ENCODE results near the gene IQSEC3.
"Not testable (repeated sequence)": the region's sequence is repeated elsewhere in the genome, so short reads cannot be mapped to it uniquely, and the experiment has no call there.

DNA sequence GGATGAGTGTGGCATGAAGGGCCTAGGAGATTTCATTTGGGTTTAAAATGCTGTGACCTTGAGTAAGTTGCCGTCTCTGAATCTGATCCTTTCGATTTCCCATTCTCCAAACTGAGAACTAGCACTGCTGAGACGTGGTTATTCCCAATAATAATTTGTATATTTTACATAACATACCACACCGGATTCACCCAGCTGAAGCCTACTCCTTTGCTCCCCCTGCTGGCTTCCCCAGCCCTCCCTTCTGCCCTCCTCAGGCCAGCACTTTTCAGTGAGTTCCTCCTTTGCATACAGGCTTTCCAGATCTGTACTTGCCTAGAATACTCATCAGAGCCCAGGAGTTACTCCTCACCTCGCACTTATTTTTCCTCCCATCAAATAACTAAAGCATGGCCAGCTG is 38.7 kb upstream of the IQSEC3 start:
- TF ChIP-seq, protein P1, sequence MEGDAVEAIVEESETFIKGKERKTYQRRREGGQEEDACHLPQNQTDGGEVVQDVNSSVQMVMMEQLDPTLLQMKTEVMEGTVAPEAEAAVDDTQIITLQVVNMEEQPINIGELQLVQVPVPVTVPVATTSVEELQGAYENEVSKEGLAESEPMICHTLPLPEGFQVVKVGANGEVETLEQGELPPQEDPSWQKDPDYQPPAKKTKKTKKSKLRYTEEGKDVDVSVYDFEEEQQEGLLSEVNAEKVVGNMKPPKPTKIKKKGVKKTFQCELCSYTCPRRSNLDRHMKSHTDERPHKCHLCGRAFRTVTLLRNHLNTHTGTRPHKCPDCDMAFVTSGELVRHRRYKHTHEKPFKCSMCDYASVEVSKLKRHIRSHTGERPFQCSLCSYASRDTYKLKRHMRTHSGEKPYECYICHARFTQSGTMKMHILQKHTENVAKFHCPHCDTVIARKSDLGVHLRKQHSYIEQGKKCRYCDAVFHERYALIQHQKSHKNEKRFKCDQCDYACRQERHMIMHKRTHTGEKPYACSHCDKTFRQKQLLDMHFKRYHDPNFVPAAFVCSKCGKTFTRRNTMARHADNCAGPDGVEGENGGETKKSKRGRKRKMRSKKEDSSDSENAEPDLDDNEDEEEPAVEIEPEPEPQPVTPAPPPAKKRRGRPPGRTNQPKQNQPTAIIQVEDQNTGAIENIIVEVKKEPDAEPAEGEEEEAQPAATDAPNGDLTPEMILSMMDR (IDR thresholded peaks at IDR 0.05) = not testable (repeated sequence)
- TF ChIP-seq POLR2AphosphoS5 (IDR thresholded peaks at IDR 0.05) = not testable (repeated sequence)

Measured in upper lobe of left lung (tissue), 4 donors.